Type B pancreatic cell (in vitro differentiated cells): ENCODE data around the gene HIP1. TPM values are rescaled to one million over a fixed set of nuclear protein-coding genes. Genes with fewer than 3 reads are reported as not detected.

Source experiments
- DNase-seq: peaks from one replicate; pipeline ENCODE4 v3.0.0; 2021; ENCODE audit warnings: mixed read lengths; ENCODE audit not compliant: unreplicated experiment; ENCODE audit errors: extremely low spot score
- H3K27ac Mint-ChIP-seq: 2 replicates; pipeline ENCODE4 v1.8.0; 2021; ENCODE audit warnings: mild to moderate bottlenecking, mixed read lengths
- H3K27me3 Mint-ChIP-seq: 2 replicates; pipeline ENCODE4 v1.8.0; 2021; ENCODE audit warnings: mixed read lengths
- H3K36me3 Mint-ChIP-seq: 2 replicates; pipeline ENCODE4 v1.8.0; 2021; ENCODE audit warnings: mixed read lengths
- H3K4me1 Mint-ChIP-seq: one replicate; pipeline ENCODE4 v1.8.0; 2021; ENCODE audit warnings: mixed read lengths; ENCODE audit not compliant: unreplicated experiment
- H3K4me3 Mint-ChIP-seq: 2 replicates; pipeline ENCODE4 v1.8.0; 2021; ENCODE audit warnings: mild to moderate bottlenecking, mixed read lengths
- H3K9me3 Mint-ChIP-seq: 2 replicates; pipeline ENCODE4 v1.8.0; 2021; ENCODE audit warnings: mixed read lengths
- total RNA-seq: library from RNA; stranded (reverse); gene quantifications from 2 replicates; pipeline ENCODE4 v1.2.1, GENCODE V29; 2021; ENCODE audit warnings: low replicate concordance
- TF ChIP-seq, protein P1 (sequence below): fragments of 200-600 bp; sonication (generic); conservative IDR thresholded peaks from 2 replicates; pipeline ENCODE4 v1.5.0; 2021; ENCODE audit warnings: antibody characterized with exemption, mild to moderate bottlenecking

The HIP1 gene
- total RNA-seq, 1 donor from 2014 or later = 33.8 TPM

DNA sequence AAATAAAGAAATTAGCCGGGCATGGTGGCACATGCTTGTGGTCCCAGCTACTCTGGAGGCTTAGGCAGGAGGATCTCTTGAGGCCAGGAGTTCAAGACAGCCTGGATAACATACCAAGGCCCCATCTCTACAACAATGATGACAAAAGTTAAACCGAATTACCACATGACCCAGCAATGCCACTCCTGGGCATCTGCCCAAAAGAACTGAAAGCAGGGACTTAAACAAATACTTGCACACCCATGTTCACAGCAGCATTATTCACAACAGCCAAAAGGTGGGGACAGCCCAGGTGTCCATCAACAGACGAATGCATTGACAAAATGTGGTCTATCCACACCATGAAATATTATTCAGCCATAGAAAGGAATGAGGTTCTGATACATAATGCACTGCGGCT, 83.9 kb downstream of the HIP1 start:
- H3K4me3 Mint-ChIP-seq = no peak overlapping the region
- no peaks in the 10 kb centered on the region for H3K27me3 Mint-ChIP-seq
- TF ChIP-seq, protein P1, sequence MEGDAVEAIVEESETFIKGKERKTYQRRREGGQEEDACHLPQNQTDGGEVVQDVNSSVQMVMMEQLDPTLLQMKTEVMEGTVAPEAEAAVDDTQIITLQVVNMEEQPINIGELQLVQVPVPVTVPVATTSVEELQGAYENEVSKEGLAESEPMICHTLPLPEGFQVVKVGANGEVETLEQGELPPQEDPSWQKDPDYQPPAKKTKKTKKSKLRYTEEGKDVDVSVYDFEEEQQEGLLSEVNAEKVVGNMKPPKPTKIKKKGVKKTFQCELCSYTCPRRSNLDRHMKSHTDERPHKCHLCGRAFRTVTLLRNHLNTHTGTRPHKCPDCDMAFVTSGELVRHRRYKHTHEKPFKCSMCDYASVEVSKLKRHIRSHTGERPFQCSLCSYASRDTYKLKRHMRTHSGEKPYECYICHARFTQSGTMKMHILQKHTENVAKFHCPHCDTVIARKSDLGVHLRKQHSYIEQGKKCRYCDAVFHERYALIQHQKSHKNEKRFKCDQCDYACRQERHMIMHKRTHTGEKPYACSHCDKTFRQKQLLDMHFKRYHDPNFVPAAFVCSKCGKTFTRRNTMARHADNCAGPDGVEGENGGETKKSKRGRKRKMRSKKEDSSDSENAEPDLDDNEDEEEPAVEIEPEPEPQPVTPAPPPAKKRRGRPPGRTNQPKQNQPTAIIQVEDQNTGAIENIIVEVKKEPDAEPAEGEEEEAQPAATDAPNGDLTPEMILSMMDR = no peak
- H3K9me3 Mint-ChIP-seq = no peaks in the 10 kb centered on the region
- no peak overlapping the region for H3K27ac Mint-ChIP-seq
- H3K36me3 Mint-ChIP-seq = no peaks in the 10 kb centered on the region
- H3K4me1 Mint-ChIP-seq = peaks cover 5% of the 10 kb centered on the region
- DNase-seq = no peak

DNA sequence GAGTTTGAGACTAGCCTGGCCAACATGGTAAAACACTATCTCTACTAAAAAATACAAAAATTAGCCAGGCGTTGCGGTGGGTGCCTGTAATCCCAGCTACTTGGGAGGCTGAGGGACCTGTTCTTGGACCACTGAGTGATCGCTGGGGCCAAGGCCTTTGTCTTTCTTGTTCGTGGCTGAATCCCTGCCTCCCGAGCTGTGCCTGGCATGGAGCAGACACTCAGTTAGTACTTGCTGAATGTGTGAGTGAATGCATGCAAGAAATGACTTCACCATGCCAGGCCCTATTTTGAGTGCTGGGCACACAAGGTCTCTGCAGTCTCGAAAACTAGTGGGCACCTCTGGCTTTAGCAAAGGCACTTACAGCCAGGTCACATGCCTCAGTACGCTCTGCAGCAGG, 85.1 kb downstream of the HIP1 start:
- Mint-ChIP-seq H3K27me3 (no peaks in the 10 kb centered on the region), H3K27ac (no peak overlapping the region), H3K4me1 (peaks cover 8% of the 10 kb centered on the region), H3K4me3 (no peak overlapping the region), H3K9me3 (no peaks in the 10 kb centered on the region), H3K36me3 (no peaks in the 10 kb centered on the region)
- no peak for DNase-seq
- TF ChIP-seq, protein P1 = no peak

DNA sequence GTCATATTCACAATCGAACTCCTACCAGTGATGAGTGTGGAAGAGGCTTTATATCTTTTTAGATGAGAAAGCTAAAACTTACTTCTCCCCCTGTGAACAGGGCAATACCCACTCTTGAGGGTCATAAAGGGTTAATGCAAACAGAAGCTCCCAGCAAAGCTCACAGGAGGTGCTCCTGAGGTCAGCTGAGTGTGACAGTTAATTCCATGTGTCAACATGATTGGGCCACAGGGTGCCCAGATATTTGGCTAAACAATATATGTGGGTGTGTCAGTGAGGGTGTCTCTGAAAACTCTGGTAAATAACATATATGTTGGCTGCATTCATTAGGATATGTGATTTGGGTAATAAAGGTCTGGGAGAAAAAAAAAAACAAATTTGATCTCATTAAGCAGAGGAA, 86.0 kb downstream of the HIP1 start:
- TF ChIP-seq, protein P1 = no peak
- DNase-seq = no peak
- Mint-ChIP-seq H3K4me3 (no peak overlapping the region), H3K9me3 (no peaks in the 10 kb centered on the region), H3K36me3 (no peaks in the 10 kb centered on the region), H3K27ac (no peak overlapping the region), H3K27me3 (no peaks in the 10 kb centered on the region), H3K4me1 (peaks cover 8% of the 10 kb centered on the region)

DNA sequence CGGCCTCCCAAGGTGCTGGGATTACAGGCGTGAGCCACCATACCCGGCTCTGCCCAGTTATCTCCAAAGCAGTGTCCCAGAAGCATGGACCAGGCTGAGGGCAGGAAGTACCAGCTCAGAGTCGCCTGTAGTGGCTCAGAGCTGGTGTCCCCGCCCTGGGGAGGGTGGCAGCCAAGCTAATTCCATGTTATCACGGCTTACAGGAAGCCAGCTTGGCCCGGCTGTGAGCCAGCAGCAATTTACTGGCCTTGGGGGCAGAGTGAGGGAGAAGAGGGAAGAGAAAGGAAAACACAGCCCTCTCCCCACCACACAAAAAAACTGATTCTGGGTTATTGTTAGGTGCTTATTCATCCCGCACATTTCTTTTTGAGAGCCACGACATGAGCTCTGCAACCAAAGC, 88.1 kb downstream of the HIP1 start:
- no peak overlapping the region for H3K4me3 Mint-ChIP-seq
- no peaks in the 10 kb centered on the region for H3K9me3 Mint-ChIP-seq
- DNase-seq = no peak
- TF ChIP-seq, protein P1 = no peak
- no peak overlapping the region for H3K27ac Mint-ChIP-seq
- H3K36me3 Mint-ChIP-seq = no peaks in the 10 kb centered on the region
- peaks cover 8% of the 10 kb centered on the region for H3K4me1 Mint-ChIP-seq
- no peaks in the 10 kb centered on the region for H3K27me3 Mint-ChIP-seq

DNA sequence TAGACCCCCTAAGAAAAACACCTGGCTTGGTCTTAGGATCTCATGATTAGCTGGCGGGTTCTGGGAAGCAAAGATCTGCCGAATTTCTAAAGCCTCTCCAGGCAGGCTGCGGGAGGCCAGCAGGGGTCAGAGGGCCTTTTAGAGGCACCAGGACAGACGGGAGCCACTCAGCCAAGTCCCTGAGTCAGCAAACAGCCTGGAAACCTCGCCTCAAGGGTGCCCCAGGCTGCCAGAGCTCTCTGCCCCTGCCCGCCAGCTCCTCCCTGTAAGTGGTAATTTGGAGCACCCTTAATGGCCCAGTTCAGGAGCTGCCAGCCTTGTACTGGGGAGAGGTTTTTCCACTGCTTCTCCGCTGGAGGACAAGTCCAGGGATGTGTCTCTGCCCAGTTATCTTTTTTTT, 88.7 kb downstream of the HIP1 start:
- peaks cover 8% of the 10 kb centered on the region for H3K4me1 Mint-ChIP-seq
- no peaks in the 10 kb centered on the region for H3K36me3 Mint-ChIP-seq
- H3K27ac Mint-ChIP-seq = no peak overlapping the region
- H3K4me3 Mint-ChIP-seq = no peak overlapping the region
- H3K27me3 Mint-ChIP-seq = no peaks in the 10 kb centered on the region
- TF ChIP-seq, protein P1 = no peak
- H3K9me3 Mint-ChIP-seq = no peaks in the 10 kb centered on the region
- no peak for DNase-seq

DNA sequence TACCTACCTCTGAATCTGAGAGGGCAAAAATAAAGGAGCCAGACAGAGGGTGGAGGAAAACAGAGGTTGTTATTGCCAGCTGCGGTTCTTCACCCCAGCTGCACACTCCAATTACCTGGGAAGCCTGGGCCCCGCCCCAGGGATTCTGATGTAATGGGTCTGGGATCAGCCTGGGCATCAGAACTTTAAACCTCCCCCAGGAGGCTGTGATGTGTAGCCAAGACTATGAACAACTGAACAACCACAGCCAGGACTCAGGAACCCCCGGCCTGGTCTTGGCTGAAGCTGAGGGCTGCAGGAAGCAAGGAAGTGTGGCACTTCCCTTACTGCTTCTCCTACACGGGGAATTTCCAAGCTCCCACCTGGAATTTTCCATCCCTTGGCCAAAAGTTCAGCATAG, 89.3 kb downstream of the HIP1 start:
- H3K36me3 Mint-ChIP-seq = no peaks in the 10 kb centered on the region

More for the DNA sequence above, 89.3 kb downstream of the HIP1 start:
- peaks cover 8% of the 10 kb centered on the region for H3K4me1 Mint-ChIP-seq
- no peaks in the 10 kb centered on the region for H3K9me3 Mint-ChIP-seq
- no peak for DNase-seq
- no peaks in the 10 kb centered on the region for H3K27me3 Mint-ChIP-seq
- no peak overlapping the region for H3K27ac Mint-ChIP-seq
- TF ChIP-seq, protein P1 = no peak
- H3K4me3 Mint-ChIP-seq = no peak overlapping the region
